Psoas muscle (tissue), 8 donors: ENCODE measurements around the gene DEPP1. TPM values are rescaled to one million over a fixed set of nuclear protein-coding genes. Genes with fewer than 3 reads are reported as not detected.

Experiments
- ATAC-seq, 4 donors: fragments of 200-7000 bp; cut with Tn5 transposase; one replicate each; pipeline ENCODE4 v1.9.1; 2020; ENCODE audit warnings: moderate library complexity in 3 of 4, mild to moderate bottlenecking in 2 of 4
- DNase-seq, 2 donors: peaks; one replicate each; pipeline ENCODE4 v3.0.0-alpha.2; 2020
- H3K27ac ChIP-seq: fragments of 200-600 bp; one replicate; pipeline ENCODE4 v1.8.0; 2022
- H3K27me3 ChIP-seq, 3 donors: fragments of 200-600 bp in 1 of 3; one replicate each; pipeline versions ENCODE4 v1.6.1 to v1.8.0; 2013 to 2022; ENCODE audit warnings: low read length in 2 of 3, mild to moderate bottlenecking in 2 of 3, moderate library complexity in 1 of 3; ENCODE audit not compliant: insufficient read depth in 3 of 3
- H3K36me3 ChIP-seq, 2 donors: fragments of 200-600 bp in 1 of 2; one replicate each; pipeline versions ENCODE4 v1.6.1 to v1.8.0; 2013 to 2022; ENCODE audit warnings: low read depth in 1 of 2, mild to moderate bottlenecking in 1 of 2, moderate library complexity in 1 of 2; ENCODE audit not compliant: insufficient read depth in 1 of 2
- H3K4me1 ChIP-seq: fragments of 200-600 bp; one replicate; pipeline ENCODE4 v1.8.0; 2022
- H3K4me3 ChIP-seq: fragments of 200-600 bp; one replicate; pipeline ENCODE4 v1.8.0; 2022; ENCODE audit warnings: mild to moderate bottlenecking
- H3K9me3 ChIP-seq: fragments of 200-600 bp; one replicate; pipeline ENCODE4 v1.8.0; 2022
- WGBS, 3 donors: extraction: QIAGEN DNeasy Blood & Tissue Kit; methylation state at CpG; one replicate each; pipeline versions ENCODE4 v1.1.6 to v1.1.7; 2013; 5-methylcytosine and 5-hydroxymethylcytosine counted together
- intact Hi-C, 2 donors: fragments of 100-400 bp; cut with DNase I; formaldehyde crosslinking; loops; one replicate each; pipeline versions ENCODE4 v1.11.0 to v1.14.2; 2022
- polyA plus RNA-seq, 3 donors: library from polyadenylated mRNA; stranded (reverse); fragments of 200-250 nt; gene quantifications; one replicate each; pipeline ENCODE4 v1.2.3, GENCODE V29; 2013
- total RNA-seq, 4 donors: library from RNA; stranded (reverse); fragmentation: NEBNext Ultra II Directional in 2 of 4; extraction: Animal tissue kit (Norgen Biotek cat#: 25700) in 2 of 4; gene quantifications; one replicate each; pipeline versions ENCODE4 v1.2.1 to v1.2.4, GENCODE V29; 2021 to 2023
- TF ChIP-seq, protein P1 (sequence below): fragments of 200-600 bp; IDR thresholded peaks from one replicate; pipeline ENCODE4 v1.8.0; 2022; ENCODE audit warnings: antibody characterized with exemption
- donor health status: healthy with polysubstance abuse.
- donor health status: DM: no; HTN: no; CAD: no; lungs with moderate emphysema.
- donor health status: Bipolar disorder and iron deficiency.
- donor health status: healthy.
- donor health status: DM: yes; HTN: yes; CAD: no.
- donor health status: DM: no; HTN: no; CAD: no.
- donor health status: DM: no; HTN: no; CAD: no.
- donor health status: DM: yes; HTN: yes; CAD: no.

Gene DEPP1
- total and polyA plus RNA-seq, 7 donors = 28.2 to 102 (median 37.4) TPM

DNA sequence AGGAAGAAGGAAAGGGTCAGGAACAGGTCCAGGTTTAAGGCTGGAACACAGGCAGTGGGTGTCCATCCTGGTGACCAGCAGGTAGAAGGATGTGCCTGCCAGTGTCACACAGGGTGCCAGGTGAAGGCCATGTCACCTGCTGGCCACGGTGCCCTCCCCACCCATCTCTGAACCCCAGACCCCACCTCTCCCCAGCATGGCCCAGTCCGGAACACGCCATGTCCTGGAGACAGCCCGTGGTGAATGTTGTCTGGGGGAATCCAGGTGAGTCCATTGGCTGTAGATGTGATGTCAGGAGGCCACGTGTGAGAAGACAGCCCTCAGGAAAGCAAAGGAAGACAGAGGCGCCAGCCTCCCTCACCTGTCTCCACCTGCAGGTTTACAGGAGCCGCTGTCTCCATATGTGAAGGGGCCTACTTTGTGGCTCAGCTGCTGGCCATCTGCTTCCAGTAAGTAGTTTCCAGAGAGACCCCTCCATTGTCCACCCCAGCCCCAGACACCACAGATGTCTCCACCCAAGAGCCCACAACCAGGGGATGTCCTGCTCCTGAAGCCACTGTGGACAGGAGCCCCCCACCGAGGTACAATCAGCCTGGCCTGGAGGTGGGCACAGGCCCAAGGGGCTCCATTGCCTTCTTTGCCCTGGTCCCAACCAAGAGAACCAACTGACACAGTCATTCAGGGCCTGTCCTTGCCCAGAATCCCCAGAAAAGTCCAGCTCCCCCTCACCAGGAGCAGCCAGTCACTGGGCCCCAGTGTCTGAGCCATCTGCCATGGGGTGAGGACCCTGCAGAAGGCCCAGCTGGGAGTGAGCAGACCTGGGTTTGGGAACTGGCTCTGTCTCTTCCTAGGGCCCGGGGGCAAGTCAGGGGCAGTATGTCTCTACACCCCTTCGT, 46.7 kb downstream of the DEPP1 start:
- DNase-seq = no peak
- WGBS, 3 donors = 84 to 90% (median 85%) methylated on average over 10 of the region's 10 CpGs
- H3K27ac ChIP-seq = no peak overlapping the region

DNA sequence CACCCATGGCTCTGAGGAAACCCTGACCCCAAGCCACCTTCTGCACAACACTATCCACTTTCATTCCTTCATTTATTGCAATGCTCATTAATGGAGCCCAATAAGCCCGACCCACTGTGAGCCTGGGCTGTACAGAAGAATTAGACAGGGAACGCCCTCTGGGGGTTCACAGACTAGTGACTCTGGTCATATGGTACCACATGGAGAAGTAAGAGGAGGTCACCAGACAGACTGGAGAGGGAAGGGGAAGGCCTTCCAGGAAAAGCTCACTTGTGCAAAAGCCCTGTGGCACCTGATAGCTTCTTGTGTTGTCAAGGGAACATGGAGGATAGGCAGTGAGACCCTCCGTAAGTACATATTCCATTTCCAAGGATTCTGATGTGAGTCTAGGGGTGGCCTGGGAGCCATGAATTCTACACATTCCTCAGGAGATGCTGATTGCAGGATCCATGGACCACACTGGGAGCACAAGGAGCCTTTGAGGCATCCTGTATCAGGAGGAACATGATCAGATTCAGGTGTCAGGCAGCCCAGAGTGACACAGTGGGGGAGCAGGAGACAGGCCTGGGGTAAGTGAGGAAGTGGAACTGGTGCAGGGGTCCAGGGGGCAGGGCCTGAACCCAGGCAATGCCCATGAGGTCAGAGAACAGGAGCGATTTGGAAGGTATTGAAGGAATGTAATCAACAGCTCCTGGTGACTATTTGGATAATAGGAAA, 47.5 kb downstream of the DEPP1 start:
- WGBS, 3 donors = 80 to 98% (median 91%) methylated on average over 4 of the region's 4 CpGs
- Histone ChIP-seq H3K4me3 (no peak overlapping the region), H3K27me3 (no peaks in the 10 kb centered on the region), H3K36me3 (no peaks in the 10 kb centered on the region), H3K27ac (no peak overlapping the region), H3K9me3 (no peaks in the 10 kb centered on the region), H3K4me1 (peaks cover 17% of the 10 kb centered on the region)
- intact Hi-C loops = no loop called here
- no peak for DNase-seq
- no peak for ATAC-seq
- TF ChIP-seq, protein P1, sequence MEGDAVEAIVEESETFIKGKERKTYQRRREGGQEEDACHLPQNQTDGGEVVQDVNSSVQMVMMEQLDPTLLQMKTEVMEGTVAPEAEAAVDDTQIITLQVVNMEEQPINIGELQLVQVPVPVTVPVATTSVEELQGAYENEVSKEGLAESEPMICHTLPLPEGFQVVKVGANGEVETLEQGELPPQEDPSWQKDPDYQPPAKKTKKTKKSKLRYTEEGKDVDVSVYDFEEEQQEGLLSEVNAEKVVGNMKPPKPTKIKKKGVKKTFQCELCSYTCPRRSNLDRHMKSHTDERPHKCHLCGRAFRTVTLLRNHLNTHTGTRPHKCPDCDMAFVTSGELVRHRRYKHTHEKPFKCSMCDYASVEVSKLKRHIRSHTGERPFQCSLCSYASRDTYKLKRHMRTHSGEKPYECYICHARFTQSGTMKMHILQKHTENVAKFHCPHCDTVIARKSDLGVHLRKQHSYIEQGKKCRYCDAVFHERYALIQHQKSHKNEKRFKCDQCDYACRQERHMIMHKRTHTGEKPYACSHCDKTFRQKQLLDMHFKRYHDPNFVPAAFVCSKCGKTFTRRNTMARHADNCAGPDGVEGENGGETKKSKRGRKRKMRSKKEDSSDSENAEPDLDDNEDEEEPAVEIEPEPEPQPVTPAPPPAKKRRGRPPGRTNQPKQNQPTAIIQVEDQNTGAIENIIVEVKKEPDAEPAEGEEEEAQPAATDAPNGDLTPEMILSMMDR = no peak

More for the DNA sequence above, 46.7 kb downstream of the DEPP1 start:
- no peaks in the 10 kb centered on the region for H3K9me3 ChIP-seq
- H3K4me3 ChIP-seq = no peak overlapping the region
- peaks cover 18% of the 10 kb centered on the region for H3K4me1 ChIP-seq
- no peaks in the 10 kb centered on the region for H3K36me3 ChIP-seq
- TF ChIP-seq, protein P1 = no peak
- intact Hi-C loops = loop anchor here (1.0 to 2.0 kb wide), 2 partner anchors 43 kb away; no protein-coding TSS in a partner anchor
- ATAC-seq = no peak
- H3K27me3 ChIP-seq = no peaks in the 10 kb centered on the region

DNA sequence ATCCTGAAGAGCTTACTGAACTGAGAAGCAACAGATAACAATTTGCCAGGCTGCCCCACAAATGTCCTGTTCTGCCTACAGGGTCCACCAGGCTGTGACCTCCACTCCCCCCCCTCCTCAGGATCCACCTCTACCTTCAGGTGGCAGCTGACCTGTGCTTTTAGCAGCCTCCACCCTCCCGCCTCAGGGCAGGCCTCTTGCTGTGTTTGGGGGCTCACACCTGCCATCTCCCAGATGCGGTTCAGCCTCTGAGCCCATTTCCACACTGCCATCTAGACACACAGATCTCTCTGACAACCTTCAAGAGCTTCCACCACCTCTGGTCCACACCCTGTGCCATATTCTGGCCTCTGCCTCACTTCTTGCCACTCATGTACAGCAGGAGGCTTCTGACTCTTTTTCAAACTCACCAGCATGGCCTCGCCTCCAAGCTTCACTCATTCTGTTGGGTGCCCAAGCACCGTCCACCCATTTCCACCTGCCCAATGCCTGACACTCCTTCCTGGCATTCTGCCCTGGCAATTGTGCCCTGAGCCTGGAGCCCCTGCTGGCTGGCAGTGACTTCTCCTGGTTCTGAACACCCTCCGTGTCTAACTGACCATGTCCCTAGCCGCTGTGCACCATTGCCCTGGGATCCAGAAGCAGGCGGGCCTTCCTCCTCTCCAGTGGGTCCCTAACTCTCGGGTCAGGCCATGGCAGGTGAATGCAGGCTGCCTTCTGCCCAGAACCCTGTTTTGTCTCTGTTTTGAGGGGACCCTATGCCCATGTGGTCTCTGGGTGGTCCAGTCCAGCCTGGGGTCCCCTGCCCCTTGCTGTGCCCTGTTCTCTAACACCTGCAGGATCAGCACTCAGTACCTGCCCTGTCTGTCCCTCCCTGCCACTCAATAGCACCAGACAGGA, 49.0 kb downstream of the DEPP1 start:
- Histone ChIP-seq H3K4me1 (peaks cover 3% of the 10 kb centered on the region), H3K27me3 (no peaks in the 10 kb centered on the region), H3K27ac (no peak overlapping the region), H3K36me3 (no peaks in the 10 kb centered on the region), H3K9me3 (no peaks in the 10 kb centered on the region), H3K4me3 (no peak overlapping the region)
- no peak for ATAC-seq
- 81 to 95% (median 93%) methylated on average over 7 to 8 of the region's 8 CpGs for WGBS, 3 donors
- intact Hi-C loops = no loop called here
- DNase-seq = no peak
- TF ChIP-seq, protein P1 = no peak

DNA sequence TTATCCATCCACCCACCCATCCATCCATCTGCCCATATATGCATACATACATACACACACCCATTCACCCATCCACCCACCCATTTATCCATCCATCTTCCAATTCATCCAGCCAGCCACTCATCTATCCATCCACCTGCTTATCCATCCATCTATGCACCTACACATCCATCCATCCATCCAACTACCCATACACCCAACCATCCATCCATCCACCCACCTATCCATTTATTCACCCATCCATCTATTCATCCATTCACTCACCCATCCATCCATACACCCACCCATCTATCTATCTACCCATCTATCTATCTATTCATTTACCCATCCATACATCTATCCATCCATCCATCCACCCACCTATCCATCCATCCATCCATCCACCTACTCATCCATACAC, 50.1 kb downstream of the DEPP1 start:
- Histone ChIP-seq H3K4me3 (no peak overlapping the region), H3K9me3 (no peaks in the 10 kb centered on the region), H3K27ac (no peak overlapping the region), H3K4me1 (peaks cover 3% of the 10 kb centered on the region), H3K36me3 (no peaks in the 10 kb centered on the region), H3K27me3 (no peaks in the 10 kb centered on the region)
- TF ChIP-seq, protein P1 = no peak
- intact Hi-C loops = no loop called here
- no peak for DNase-seq
- ATAC-seq = no peak
